Endodermal cell (in vitro differentiated cells): ENCODE data around the gene REG4. TPM values are rescaled to one million over a fixed set of nuclear protein-coding genes. Genes with fewer than 3 reads are reported as not detected.

Source experiments
- DNase-seq: peaks from one replicate; pipeline ENCODE4 v3.0.0-alpha.2; 2017
- H3K27ac ChIP-seq: 2 replicates; pipeline ENCODE4 v1.5.1; 2013; ENCODE audit warnings: mild to moderate bottlenecking, low read depth, low read length, moderate library complexity
- H3K27me3 ChIP-seq: 2 replicates; pipeline ENCODE4 v1.6.1; 2013; ENCODE audit warnings: mild to moderate bottlenecking, low read length, moderate library complexity; ENCODE audit not compliant: insufficient read depth, control insufficient read depth, poor library complexity, severe bottlenecking
- H3K36me3 ChIP-seq: 2 replicates; pipeline ENCODE4 v1.7.0; 2013; ENCODE audit warnings: mild to moderate bottlenecking, low read length, moderate library complexity; ENCODE audit not compliant: control insufficient read depth, insufficient read depth
- H3K4me1 ChIP-seq: one replicate; pipeline ENCODE4 v1.7.0; 2013; ENCODE audit warnings: low read length; ENCODE audit not compliant: control insufficient read depth, insufficient read depth
- H3K4me3 ChIP-seq: 2 replicates; pipeline ENCODE4 v1.5.1; 2013; ENCODE audit warnings: mild to moderate bottlenecking, low read length, moderate library complexity
- H3K9ac ChIP-seq: 2 replicates; pipeline ENCODE4 v1.6.1; 2013; ENCODE audit warnings: mild to moderate bottlenecking, low read length, moderate library complexity; ENCODE audit not compliant: poor library complexity, severe bottlenecking; ENCODE audit errors: extremely low read depth
- H3K9me3 ChIP-seq: 2 replicates; pipeline ENCODE4 v1.6.1; 2013; ENCODE audit warnings: mild to moderate bottlenecking, low read length, moderate library complexity; ENCODE audit not compliant: control insufficient read depth
- H3K27ac Mint-ChIP-seq: 2 replicates; pipeline ENCODE4 v1.8.0; 2020; ENCODE audit warnings: mixed read lengths
- H3K27me3 Mint-ChIP-seq: 2 replicates; pipeline ENCODE4 v1.8.0; 2021; ENCODE audit warnings: mild to moderate bottlenecking, mixed read lengths; ENCODE audit not compliant: insufficient read depth
- H3K36me3 Mint-ChIP-seq: 2 replicates; pipeline ENCODE4 v1.8.0; 2020; ENCODE audit warnings: low read depth, mixed read lengths
- H3K4me1 Mint-ChIP-seq: 2 replicates; pipeline ENCODE4 v1.8.0; 2020; ENCODE audit warnings: mixed read lengths
- H3K4me3 Mint-ChIP-seq: 2 replicates; pipeline ENCODE4 v1.8.0; 2020; ENCODE audit warnings: mild to moderate bottlenecking, moderate library complexity, mixed read lengths
- H3K9me3 Mint-ChIP-seq: 2 replicates; pipeline ENCODE4 v1.8.0; 2020; ENCODE audit warnings: mild to moderate bottlenecking, mixed read lengths
- WGBS, 2 experiments: methylation state at CpG; one replicate each; pipeline versions ENCODE4 v1.1.5 to v1.1.7; 2013; ENCODE audit warnings: missing lambda C conversion rate in 2 of 2, mixed read lengths in 1 of 2; ENCODE audit not compliant: insufficient coverage in 1 of 2, insufficient read length in 1 of 2; 5-methylcytosine and 5-hydroxymethylcytosine counted together
- total RNA-seq, 2 donors: library from RNA; stranded (reverse); fragmentation: NEBNext Ultra II Directional in 1 of 2; extraction: Animal tissue kit (Norgen Biotek cat#: 25700) in 1 of 2; gene quantifications; 2 replicates in 1 of 2; 3 replicates in 1 of 2; pipeline ENCODE4 v1.2.1, GENCODE V29; 2021
- TF ChIP-seq, protein P1 (sequence below): fragments of 200-600 bp; sonication (generic); conservative IDR thresholded peaks from 2 replicates; pipeline ENCODE4 v1.5.0; 2021; ENCODE audit warnings: antibody characterized with exemption, mild to moderate bottlenecking

The REG4 gene
- total RNA-seq, 2 donors from 2014 or later, result not detected

DNA sequence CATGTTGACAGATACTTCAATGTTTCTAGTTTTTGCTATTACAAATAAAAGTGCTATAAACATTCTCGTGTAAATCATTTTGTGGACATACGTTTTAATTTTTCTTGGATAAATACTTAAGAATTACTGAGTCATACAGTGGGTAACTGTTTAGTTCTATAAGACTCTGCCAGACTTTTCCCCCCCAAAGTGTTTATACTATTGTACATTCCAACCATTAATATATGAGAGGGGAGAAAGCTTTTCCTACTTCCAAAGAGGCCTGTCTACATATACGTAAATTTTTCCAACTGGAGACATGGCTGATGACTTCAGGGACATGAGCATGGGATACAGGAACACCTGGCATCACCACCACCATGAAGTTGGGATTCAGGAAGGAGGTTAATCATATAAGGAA, 17.0 kb upstream of the REG4 start:
- TF ChIP-seq, protein P1, sequence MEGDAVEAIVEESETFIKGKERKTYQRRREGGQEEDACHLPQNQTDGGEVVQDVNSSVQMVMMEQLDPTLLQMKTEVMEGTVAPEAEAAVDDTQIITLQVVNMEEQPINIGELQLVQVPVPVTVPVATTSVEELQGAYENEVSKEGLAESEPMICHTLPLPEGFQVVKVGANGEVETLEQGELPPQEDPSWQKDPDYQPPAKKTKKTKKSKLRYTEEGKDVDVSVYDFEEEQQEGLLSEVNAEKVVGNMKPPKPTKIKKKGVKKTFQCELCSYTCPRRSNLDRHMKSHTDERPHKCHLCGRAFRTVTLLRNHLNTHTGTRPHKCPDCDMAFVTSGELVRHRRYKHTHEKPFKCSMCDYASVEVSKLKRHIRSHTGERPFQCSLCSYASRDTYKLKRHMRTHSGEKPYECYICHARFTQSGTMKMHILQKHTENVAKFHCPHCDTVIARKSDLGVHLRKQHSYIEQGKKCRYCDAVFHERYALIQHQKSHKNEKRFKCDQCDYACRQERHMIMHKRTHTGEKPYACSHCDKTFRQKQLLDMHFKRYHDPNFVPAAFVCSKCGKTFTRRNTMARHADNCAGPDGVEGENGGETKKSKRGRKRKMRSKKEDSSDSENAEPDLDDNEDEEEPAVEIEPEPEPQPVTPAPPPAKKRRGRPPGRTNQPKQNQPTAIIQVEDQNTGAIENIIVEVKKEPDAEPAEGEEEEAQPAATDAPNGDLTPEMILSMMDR, result no peak
- no peaks in the 10 kb centered on the region for H3K9me3 ChIP-seq
- no peak overlapping the region for H3K4me3 ChIP-seq
- Mint-ChIP-seq H3K36me3 (no peaks in the 10 kb centered on the region), H3K4me1 (peaks cover 2% of the 10 kb centered on the region), H3K4me3 (no peak overlapping the region), H3K9me3 (no peaks in the 10 kb centered on the region), H3K27ac (no peak overlapping the region), H3K27me3 (peaks cover 3% of the 10 kb centered on the region)
- WGBS, 2 experiments, result 100% methylated on average over 3 of the region's 3 CpGs; no CpG with 5 or more reads in 1 of the 2 experiments
- H3K36me3 ChIP-seq, result no peaks in the 10 kb centered on the region
- H3K4me1 ChIP-seq, result no peaks in the 10 kb centered on the region
- no peak for DNase-seq
- H3K9ac ChIP-seq, result no peak overlapping the region
- H3K27me3 ChIP-seq, result no peaks in the 10 kb centered on the region
- H3K27ac ChIP-seq, result no peak overlapping the region

DNA sequence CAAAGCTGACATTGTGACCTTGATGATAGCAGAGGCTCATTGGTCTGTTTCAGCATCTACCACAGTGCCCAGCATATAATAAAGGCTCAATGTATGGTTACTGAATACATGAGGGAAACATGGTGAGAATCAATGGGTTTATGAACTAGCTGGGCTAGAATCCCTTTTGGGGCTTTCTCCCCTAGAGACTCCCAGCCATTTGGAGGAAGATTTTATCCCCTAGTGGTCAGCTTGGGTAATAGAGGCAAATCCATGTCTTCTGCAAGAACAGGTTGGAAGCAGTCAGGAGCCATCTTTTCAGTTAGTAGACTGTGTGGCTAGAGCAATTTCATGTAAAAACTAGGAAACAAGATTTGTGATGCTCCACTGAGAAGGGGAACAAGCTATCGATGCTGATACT, 15.8 kb upstream of the REG4 start:
- Histone ChIP-seq H3K36me3 (no peaks in the 10 kb centered on the region), H3K9ac (no peak overlapping the region), H3K27me3 (no peaks in the 10 kb centered on the region), H3K4me1 (no peaks in the 10 kb centered on the region), H3K9me3 (no peaks in the 10 kb centered on the region), H3K4me3 (no peak overlapping the region), H3K27ac (no peak overlapping the region)
- 87 to 90% methylated on average over 1 of the region's 1 CpG for WGBS, 2 experiments
- H3K36me3 Mint-ChIP-seq, result no peaks in the 10 kb centered on the region
- peaks cover 5% of the 10 kb centered on the region for H3K27me3 Mint-ChIP-seq
- DNase-seq, result no peak
- H3K4me1 Mint-ChIP-seq, result no peaks in the 10 kb centered on the region
- H3K9me3 Mint-ChIP-seq, result no peaks in the 10 kb centered on the region
- no peak overlapping the region for H3K27ac Mint-ChIP-seq
- TF ChIP-seq, protein P1, result peak; percentile 78
- H3K4me3 Mint-ChIP-seq, result no peak overlapping the region

DNA sequence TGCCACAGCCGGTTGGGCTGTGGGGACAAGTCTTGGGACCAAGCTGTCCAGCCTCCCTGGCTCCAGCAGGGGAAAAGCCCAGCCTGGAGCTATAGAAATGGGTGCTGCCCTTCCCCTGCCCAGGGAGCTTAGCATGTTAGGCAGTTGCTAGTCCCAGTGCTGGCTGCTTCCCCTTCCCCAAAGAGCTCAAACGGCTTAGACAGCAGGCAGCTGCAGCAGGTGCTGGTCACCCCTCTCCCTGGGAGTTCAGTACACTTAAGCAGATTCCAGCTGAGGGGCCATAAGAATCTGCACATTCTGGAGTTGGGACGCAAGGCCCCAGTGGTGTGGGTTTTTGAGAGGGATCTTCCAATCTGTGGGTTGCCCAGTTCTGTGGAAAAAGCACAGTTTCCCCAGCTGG, 11.1 kb upstream of the REG4 start:
- H3K36me3 Mint-ChIP-seq, result no peaks in the 10 kb centered on the region
- no peaks in the 10 kb centered on the region for H3K36me3 ChIP-seq
- TF ChIP-seq, protein P1, result no peak

More for the DNA sequence above, 11.1 kb upstream of the REG4 start:
- Histone ChIP-seq H3K4me1 (no peaks in the 10 kb centered on the region), H3K27ac (no peak overlapping the region), H3K4me3 (no peak overlapping the region), H3K9me3 (no peaks in the 10 kb centered on the region), H3K9ac (no peak overlapping the region), H3K27me3 (no peaks in the 10 kb centered on the region)
- Mint-ChIP-seq H3K4me1 (no peaks in the 10 kb centered on the region), H3K4me3 (no peak overlapping the region), H3K9me3 (no peaks in the 10 kb centered on the region), H3K27ac (no peak overlapping the region), H3K27me3 (peaks cover 8% of the 10 kb centered on the region)
- DNase-seq, result no peak
- 90% methylated on average over 2 to 3 of the region's 3 CpGs for WGBS, 2 experiments
